Measurements from ENCODE around the gene TECTA. TPM values are rescaled to one million over a fixed set of nuclear protein-coding genes. Genes with fewer than 3 reads are reported as not detected.

The TECTA gene
- total RNA-seq, 1 experiment from 2014 or later: 0.37 TPM

- TF ChIP-seq ZNF219 (CRISPR knock-in tag; IDR thresholded peaks at IDR 0.05; ENCODE audit: borderline replicate concordance) (no peak), MYBL2 (CRISPR knock-in tag; IDR thresholded peaks at IDR 0.05) (no peak), PREB (CRISPR knock-in tag; IDR thresholded peaks at IDR 0.05; ENCODE audit: borderline replicate concordance) (no peak), SMAD3 (CRISPR knock-in tag; IDR thresholded peaks at IDR 0.05; ENCODE audit: borderline replicate concordance) (no peak), ERG (CRISPR knock-in tag; IDR thresholded peaks at IDR 0.05) (no peak), RORB (CRISPR knock-in tag; IDR thresholded peaks at IDR 0.05) (no peak)
These were observed 34.4 kb upstream of the TECTA start (continued) for GRCh38 chr11:121066623-121067022.

GRCh38 chr11:121067026-121067425 is 34.0 kb upstream of the TECTA start:
- DNase-seq (ENCODE audit: low spot score) (no peak), ATAC-seq (no peak)
- Mint-ChIP-seq H3K27me3 (ENCODE audit: low read depth) (no peaks in the 10 kb centered on the region), H3K4me3 (no peak overlapping the region), H3K27ac (no peak overlapping the region), H3K9me3 (peaks cover 10% of the 10 kb centered on the region), H3K4me1 (peaks cover 11% of the 10 kb centered on the region), H3K36me3 (peaks cover 52% of the 10 kb centered on the region)
- TF ChIP-seq NFATC4 (CRISPR knock-in tag; IDR thresholded peaks at IDR 0.05) (no peak), ETV6 (CRISPR knock-in tag; IDR thresholded peaks at IDR 0.05) (no peak), ZNF416 (CRISPR knock-in tag; IDR thresholded peaks at IDR 0.05) (no peak), TEAD1 (CRISPR knock-in tag; IDR thresholded peaks at IDR 0.05) (no peak)
- ChIA-PET POLR2A (no interaction called here), CTCF (interaction anchor here (0.9 to 1.3 kb wide), 2 partner anchors 12 to 37 kb away, joined by 3 read pairs; no protein-coding TSS in a partner anchor)

- H3K9me3 Mint-ChIP-seq: peaks cover 10% of the 10 kb centered on the region
These were observed 33.6 kb upstream of the TECTA start for GRCh38 chr11:121067453-121067852.

GRCh38 chr11:121067962-121068647 is 32.9 kb upstream of the TECTA start:
- TF ChIP-seq USF2 (CRISPR knock-in tag; IDR thresholded peaks at IDR 0.05) (no peak), ETV6 (CRISPR knock-in tag; IDR thresholded peaks at IDR 0.05) (no peak), MAX (CRISPR knock-in tag; IDR thresholded peaks at IDR 0.05) (no peak), FOXK1 (CRISPR knock-in tag; IDR thresholded peaks at IDR 0.05) (no peak), ZNF532 (CRISPR knock-in tag; IDR thresholded peaks at IDR 0.05; ENCODE audit: borderline replicate concordance) (no peak)
- no peak for DNase-seq (ENCODE audit: low spot score)
- Mint-ChIP-seq H3K27me3 (ENCODE audit: low read depth) (no peaks in the 10 kb centered on the region), H3K36me3 (peaks cover 52% of the 10 kb centered on the region), H3K4me3 (no peak overlapping the region), H3K27ac (no peak overlapping the region), H3K4me1 (peaks cover 12% of the 10 kb centered on the region), H3K9me3 (peaks cover 10% of the 10 kb centered on the region)
- ChIA-PET CTCF (no interaction called here), POLR2A (interaction anchor here (0.6 kb wide), 1 partner anchor 240 kb away, joined by 3 read pairs; no protein-coding TSS in a partner anchor)
- ATAC-seq: no peak

More at GRCh38 chr11:121067453-121067852, 33.6 kb upstream of the TECTA start:
- peaks cover 52% of the 10 kb centered on the region for H3K36me3 Mint-ChIP-seq
- ATAC-seq (no peak), DNase-seq (ENCODE audit: low spot score) (no peak)
- H3K27ac Mint-ChIP-seq: no peak overlapping the region
- ChIA-PET POLR2A (no interaction called here), CTCF (interaction anchor here (0.9 to 1.3 kb wide), 2 partner anchors 11 to 37 kb away, joined by 3 read pairs; no protein-coding TSS in a partner anchor)
- no peak for TF ChIP-seq CREM (CRISPR knock-in tag; IDR thresholded peaks at IDR 0.05)
- peak; percentile 9; the same call in 1 of the 2 replicates for TF ChIP-seq GABPB1 (CRISPR knock-in tag; IDR thresholded peaks at IDR 0.05)
- H3K4me1 Mint-ChIP-seq: peaks cover 12% of the 10 kb centered on the region
- H3K27me3 Mint-ChIP-seq (ENCODE audit: low read depth): no peaks in the 10 kb centered on the region
- H3K4me3 Mint-ChIP-seq: no peak overlapping the region

All from WTC11 (cell line).